Endothelial cell of umbilical vein (primary cell): ENCODE data around the gene ACADS. TPM values are rescaled to one million over a fixed set of nuclear protein-coding genes. Genes with fewer than 3 reads are reported as not detected.

Experiments used
- BruUV-seq: library from RNA; stranded (reverse); fragments of 400-500 nt; replicated peaks from 2 replicates; lab custom pipeline; 2021; lab: Mats Ljungman, UMichigan
- CTCF ChIA-PET: fragments of 300-600, 350-600 bp; sonication (Branson Sonifier 250); formaldehyde crosslinking; loops from one replicate; lab custom pipeline; 2021; ENCODE audit warnings: antibody characterized with exemption, inconsistent platforms; lab: Charles Lee
- POLR2A ChIA-PET: fragments of 300-600, 350-600 bp; sonication (Branson Sonifier 250); formaldehyde crosslinking; loops from one replicate; lab custom pipeline; 2021; ENCODE audit warnings: antibody characterized with exemption, inconsistent platforms; lab: Charles Lee
- DNase-seq: peaks from one replicate; pipeline ENCODE4 v3.0.0-alpha.2; 2011; ENCODE audit warnings: low read depth, low spot score
- FAIRE-seq: peaks from 2 replicates; lab custom pipeline; 2011; peaks lifted over from hg19 to GRCh38; lab: Jason Lieb, UNC
- H2AFZ ChIP-seq: 2 replicates; pipeline ENCODE4 v1.6.0; 2012; ENCODE audit warnings: low read depth, low read length, control low read depth, inconsistent platforms
- H3K27ac ChIP-seq: 2 replicates; pipeline ENCODE4 v1.5.1; 2011; ENCODE audit warnings: low read depth, mild to moderate bottlenecking, control low read depth, low read length, moderate library complexity; ENCODE audit not compliant: insufficient read depth
- H3K27me3 ChIP-seq, 2 experiments: 2 replicates each; pipeline versions ENCODE4 v1.6.0 to v1.6.1; 2011; ENCODE audit warnings: low read length in 2 of 2, mixed read lengths in 1 of 2; ENCODE audit not compliant: control insufficient read depth in 2 of 2, insufficient read depth in 2 of 2
- H3K36me3 ChIP-seq, 2 experiments: 2 replicates in 1 of 2; 3 replicates in 1 of 2; pipeline ENCODE4 v1.5.1; 2011; ENCODE audit warnings: low read length in 2 of 2, mild to moderate bottlenecking in 1 of 2, moderate library complexity in 1 of 2; ENCODE audit not compliant: control insufficient read depth in 2 of 2, insufficient read depth in 2 of 2; ENCODE audit errors: extremely low read depth in 1 of 2
- H3K4me1 ChIP-seq: 3 replicates; pipeline ENCODE4 v1.5.1; 2011; ENCODE audit warnings: mild to moderate bottlenecking, low read length; ENCODE audit not compliant: control insufficient read depth, insufficient read depth; ENCODE audit errors: extremely low read depth
- H3K4me2 ChIP-seq: 2 replicates; pipeline ENCODE4 v1.6.1; 2011; ENCODE audit warnings: low read length, control low read depth, mixed read lengths; ENCODE audit not compliant: insufficient read depth
- H3K4me3 ChIP-seq, 3 experiments: fragments of 200-600 bp in 1 of 3; sonication (generic), shearing (Covaris generic) in 1 of 3; replicated peaks in 1 of 3; 2 replicates each; pipeline ENCODE4 v1.5.1; 2011 to 2016; ENCODE audit warnings: control low read depth in 3 of 3, low read length in 3 of 3, mild to moderate bottlenecking in 2 of 3, inconsistent platforms in 1 of 3, low read depth in 1 of 3, moderate library complexity in 1 of 3; ENCODE audit not compliant: insufficient read depth in 1 of 3
- H3K79me2 ChIP-seq: 2 replicates; pipeline ENCODE4 v1.6.0; 2012; ENCODE audit warnings: low read length, inconsistent platforms; ENCODE audit not compliant: control insufficient read depth, insufficient read depth
- H3K9ac ChIP-seq: replicated peaks from 2 replicates; pipeline ENCODE3; 2011; ENCODE audit warnings: low read length, control low read depth; ENCODE audit not compliant: insufficient read depth; ENCODE audit errors: extremely low read depth
- H3K9me1 ChIP-seq: replicated peaks from 3 replicates; pipeline ENCODE4 v1.6.0; 2011; ENCODE audit warnings: mild to moderate bottlenecking, low read length; ENCODE audit not compliant: control insufficient read depth, insufficient read depth; ENCODE audit errors: extremely low read depth
- H3K9me3 ChIP-seq: replicated peaks from 2 replicates; pipeline ENCODE4 v1.5.1; 2012; ENCODE audit warnings: low read length, inconsistent platforms; ENCODE audit not compliant: control insufficient read depth, insufficient read depth
- H4K20me1 ChIP-seq: replicated peaks from 2 replicates; pipeline ENCODE3; 2011; ENCODE audit warnings: mild to moderate bottlenecking, low read length; ENCODE audit not compliant: control insufficient read depth, insufficient read depth; ENCODE audit errors: extremely low read depth
- CTCF ChIP-seq, 2 donors: IDR thresholded peaks; 1 replicate in 1 of 2; 2 replicates in 1 of 2; pipeline ENCODE4 v1.5.1; 2011; ENCODE audit warnings: low read length in 2 of 2, mild to moderate bottlenecking in 2 of 2, moderate library complexity in 2 of 2, control low read depth in 1 of 2, inconsistent platforms in 1 of 2, low read depth in 1 of 2; ENCODE audit not compliant: insufficient read depth in 1 of 2; ENCODE audit errors: extremely low read depth in 1 of 2
- EZH2 ChIP-seq: IDR thresholded peaks from 2 replicates; pipeline ENCODE4 v1.6.1; 2012; ENCODE audit warnings: borderline replicate concordance, low read depth, mild to moderate bottlenecking, moderate library complexity, low read length, inconsistent platforms; ENCODE audit not compliant: severe bottlenecking
- GATA2 ChIP-seq: IDR thresholded peaks from 2 replicates; pipeline ENCODE4 v1.7.0; 2011; ENCODE audit warnings: low read depth, mild to moderate bottlenecking, moderate library complexity, mixed read lengths, low read length; ENCODE audit not compliant: insufficient read length, insufficient read depth
- MYC ChIP-seq: IDR thresholded peaks from one replicate; pipeline ENCODE4 v1.6.1; 2011; ENCODE audit warnings: mild to moderate bottlenecking, low read depth, low read length
- POLR2A ChIP-seq: IDR thresholded peaks from 2 replicates; pipeline ENCODE4 v1.6.1; 2012; ENCODE audit warnings: low read depth, mild to moderate bottlenecking, control low read depth, low read length
- POLR2AphosphoS5 ChIP-seq: IDR thresholded peaks from 2 replicates; pipeline ENCODE4 v1.6.1; 2012; ENCODE audit warnings: low read depth, mild to moderate bottlenecking, control low read depth, low read length, moderate library complexity; ENCODE audit not compliant: insufficient read depth
- dilution Hi-C: fragments of 300-500 bp; cut with MboI; formaldehyde crosslinking; loops from one replicate; pipeline ENCODE4 v1.15.0; 2019; ENCODE audit warnings: low sequenced_read_pairs; ENCODE audit not compliant: extremely low pct_ligation_motif_present
- intact Hi-C: fragments of 100-400 bp; cut with micrococcal nuclease; formaldehyde crosslinking; loops from one replicate; pipeline ENCODE4 v1.10.0; 2022
- polyA plus RNA-seq, 4 experiments: library from polyadenylated mRNA; depleted of rRNA in 3 of 4; stranded (reverse) in 3 of 4; unstranded in 1 of 4; fragments of >200 nt; gene quantifications; 2 replicates each; pipeline versions ENCODE4 v1.2.1 to v1.2.3, GENCODE V29; 2011 to 2012; ENCODE audit warnings: missing spikeins in 1 of 4
- total RNA-seq: library from RNA; stranded (reverse); gene quantifications from 2 replicates; pipeline ENCODE4 v1.2.3, GENCODE V29; 2021
- TF ChIP-seq, protein P1 (sequence below): IDR thresholded peaks from 2 replicates; pipeline ENCODE4 v1.6.1; 2011; ENCODE audit not compliant: insufficient read depth, insufficient read length

ACADS gene
- total and polyA plus RNA-seq, 2 donors (not counting 3 experiments of a cell fraction or from before 2014, with no cell fraction given) = 8.2 to 8.9 TPM

GRCh38 chr12:120761519-120761934 is 35.9 kb downstream of the ACADS start:
- peaks cover 8 to 24% of the 10 kb centered on the region in 2 experiments for H3K36me3 ChIP-seq
- intact Hi-C loops (no loop called here), dilution Hi-C loops (no loop called here)
- H3K79me2 ChIP-seq = no peaks in the 10 kb centered on the region
- H3K9ac ChIP-seq = no peak overlapping the region
- H2AFZ ChIP-seq = no peak overlapping the region
- CTCF ChIA-PET = interaction anchor here (1.1 kb wide), 1 partner anchor 298 kb away, joined by 3 read pairs; no protein-coding TSS in a partner anchor
- H3K9me3 ChIP-seq = no peaks in the 10 kb centered on the region
- no peak for DNase-seq
- BruUV-seq = no TSS peak
- FAIRE-seq = no peak
- H3K27ac ChIP-seq = no peak overlapping the region
- H3K4me2 ChIP-seq = no peak overlapping the region
- no peaks in the 10 kb centered on the region for H3K27me3 ChIP-seq
- POLR2A ChIA-PET = no interaction called here
- no peaks in the 10 kb centered on the region for H3K4me1 ChIP-seq
- H4K20me1 ChIP-seq = no peaks in the 10 kb centered on the region
- H3K9me1 ChIP-seq = no peaks in the 10 kb centered on the region
- H3K4me3 ChIP-seq = no peak overlapping the region
- TF ChIP-seq CTCF (IDR thresholded peaks at IDR 0.05; ENCODE audit: extremely low read depth in 1 of 2, insufficient read depth in 1 of 2, low read depth in 1 of 2, low read length in 2 of 2) (no peak), POLR2A (no peak), GATA2 (no peak)
- TF ChIP-seq, protein P1, sequence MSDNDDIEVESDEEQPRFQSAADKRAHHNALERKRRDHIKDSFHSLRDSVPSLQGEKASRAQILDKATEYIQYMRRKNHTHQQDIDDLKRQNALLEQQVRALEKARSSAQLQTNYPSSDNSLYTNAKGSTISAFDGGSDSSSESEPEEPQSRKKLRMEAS = no peak

DNA sequence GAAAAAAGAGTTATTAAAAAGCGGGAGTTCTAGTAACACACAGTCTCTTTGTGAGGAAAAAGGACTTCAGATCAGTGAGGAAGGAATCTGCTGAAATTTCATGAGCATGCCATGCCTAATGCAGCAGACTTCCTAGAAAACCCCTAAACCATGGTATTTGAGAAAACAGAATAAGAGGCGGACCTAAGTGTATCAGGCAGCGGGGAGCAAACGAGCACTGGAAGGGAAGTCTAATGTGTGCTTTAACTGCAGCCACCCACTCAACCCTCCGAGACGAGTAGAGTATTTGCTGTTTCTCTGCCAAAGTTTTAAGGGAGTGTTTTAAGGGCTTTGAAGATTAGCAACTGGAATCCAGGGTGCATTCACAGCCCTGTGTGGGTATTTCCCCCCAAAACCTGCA is 36.5 kb downstream of the ACADS start:
- no peak overlapping the region for H3K9ac ChIP-seq
- intact Hi-C loops (no loop called here), dilution Hi-C loops (no loop called here)
- CTCF ChIA-PET = interaction anchor here (1.1 kb wide), 1 partner anchor 298 kb away, joined by 3 read pairs; no protein-coding TSS in a partner anchor
- no peaks in the 10 kb centered on the region for H3K9me1 ChIP-seq
- POLR2A ChIA-PET = no interaction called here
- no peak overlapping the region for H3K27ac ChIP-seq
- H4K20me1 ChIP-seq = no peaks in the 10 kb centered on the region
- H3K9me3 ChIP-seq = no peaks in the 10 kb centered on the region
- H3K4me3 ChIP-seq = no peak overlapping the region
- no TSS peak for BruUV-seq
- no peak for TF ChIP-seq GATA2
- TF ChIP-seq MYC = no peak
- TF ChIP-seq, protein P1 = no peak
- TF ChIP-seq EZH2 = no peak
- TF ChIP-seq POLR2AphosphoS5 = no peak
- FAIRE-seq = no peak
- H3K36me3 ChIP-seq = peaks cover 9 to 29% of the 10 kb centered on the region in 2 experiments
- no peak for DNase-seq
- no peaks in the 10 kb centered on the region for H3K27me3 ChIP-seq
- H3K79me2 ChIP-seq = no peaks in the 10 kb centered on the region
- no peak overlapping the region for H3K4me2 ChIP-seq
- no peaks in the 10 kb centered on the region for H3K4me1 ChIP-seq
- H2AFZ ChIP-seq = no peak overlapping the region
